GM23338 (cell line): ENCODE measurements around the gene TNS3. TPM values are rescaled to one million over a fixed set of nuclear protein-coding genes. Genes with fewer than 3 reads are reported as not detected.

Experiments used
- ATAC-seq: fragments of 200-7000 bp; cut with Tn5 transposase; 3 replicates; pipeline ENCODE4 v1.9.1; 2020
- DNase-seq: peaks from one replicate; pipeline ENCODE4 v3.0.0-alpha.2; 2015; ENCODE audit warnings: low spot score
- H2AFZ ChIP-seq: fragments of 200-600 bp; sonication (generic); 2 replicates; pipeline ENCODE4 v1.8.0; 2016; ENCODE audit warnings: antibody characterized with exemption, mild to moderate bottlenecking, moderate library complexity
- H3F3A ChIP-seq: fragments of 200-600 bp; sonication (generic); replicated peaks from 2 replicates; pipeline ENCODE4 v1.8.0; 2017; ENCODE audit warnings: antibody characterized with exemption, mixed run types, low read depth
- H3K27ac ChIP-seq: fragments of 200-600 bp; sonication (generic); 2 replicates; pipeline ENCODE4 v1.6.1; 2016; ENCODE audit warnings: low read depth
- H3K27me3 ChIP-seq: fragments of 200-600 bp; sonication (generic); 2 replicates; pipeline ENCODE4 v1.8.0; 2016; ENCODE audit warnings: mild to moderate bottlenecking, mixed run types, moderate library complexity; ENCODE audit not compliant: insufficient read depth
- H3K36me3 ChIP-seq: fragments of 200-600 bp; sonication (generic); 2 replicates; pipeline ENCODE4 v1.8.0; 2016; ENCODE audit warnings: mild to moderate bottlenecking; ENCODE audit not compliant: insufficient read depth
- H3K4me1 ChIP-seq: fragments of 200-600 bp; sonication (generic); 2 replicates; pipeline ENCODE4 v1.8.0; 2016; ENCODE audit warnings: mild to moderate bottlenecking, moderate library complexity; ENCODE audit not compliant: insufficient read depth
- H3K4me2 ChIP-seq: fragments of 200-600 bp; sonication (generic); 2 replicates; pipeline ENCODE4 v1.7.1; 2017; ENCODE audit warnings: mixed run types
- H3K4me3 ChIP-seq: fragments of 200-600 bp; sonication (generic); 2 replicates; pipeline ENCODE4 v1.6.1; 2016; ENCODE audit warnings: mixed run types
- H3K79me2 ChIP-seq: fragments of 200-600 bp; sonication (generic); replicated peaks from 2 replicates; pipeline ENCODE4 v1.8.0; 2017; ENCODE audit warnings: mild to moderate bottlenecking; ENCODE audit not compliant: insufficient read depth
- H3K9me2 ChIP-seq: fragments of 200-600 bp; sonication (generic); 2 replicates; pipeline ENCODE4 v1.8.0; 2017; ENCODE audit not compliant: insufficient read depth
- H4K20me1 ChIP-seq: fragments of 200-600 bp; sonication (generic); replicated peaks from 2 replicates; pipeline ENCODE4 v1.8.0; 2017; ENCODE audit warnings: mild to moderate bottlenecking; ENCODE audit not compliant: insufficient read depth
- H3K27ac Mint-ChIP-seq: 2 replicates; pipeline ENCODE4 v1.8.0; 2020; ENCODE audit warnings: inconsistent platforms, mild to moderate bottlenecking, moderate library complexity, mixed read lengths
- H3K27me3 Mint-ChIP-seq: 3 replicates; pipeline ENCODE4 v1.8.0; 2022; ENCODE audit warnings: low read depth, mild to moderate bottlenecking, moderate library complexity, mixed read lengths, inconsistent platforms; ENCODE audit not compliant: insufficient read depth, poor library complexity
- H3K36me3 Mint-ChIP-seq: 3 replicates; pipeline ENCODE4 v1.8.0; 2021; ENCODE audit warnings: low read depth, mild to moderate bottlenecking, inconsistent platforms, moderate library complexity, mixed read lengths
- H3K4me1 Mint-ChIP-seq: 3 replicates; pipeline ENCODE4 v1.8.0; 2020; ENCODE audit warnings: mild to moderate bottlenecking, inconsistent platforms, mixed read lengths
- H3K4me3 Mint-ChIP-seq: 3 replicates; pipeline ENCODE4 v1.8.0; 2021; ENCODE audit warnings: moderate library complexity, mild to moderate bottlenecking, inconsistent platforms, mixed read lengths
- H3K9me3 Mint-ChIP-seq: 3 replicates; pipeline ENCODE4 v1.8.0; 2020; ENCODE audit warnings: moderate library complexity, mild to moderate bottlenecking, inconsistent platforms, mixed read lengths
- CREB1 ChIP-seq: fragments of 250-450 bp; sonication (Bioruptor Pico); IDR thresholded peaks from 2 replicates; pipeline ENCODE4 v1.5.0; 2020; ENCODE audit warnings: low read depth, mild to moderate bottlenecking, moderate library complexity
- CTCF ChIP-seq, 2 experiments: fragments of 200-600 bp in 1 of 2; sonication (generic) in 1 of 2; conservative IDR thresholded peaks; 2 replicates each; pipeline versions ENCODE4 v1.5.1 to v1.6.1; 2016 to 2017; ENCODE audit warnings: antibody characterized with exemption in 2 of 2, low read depth in 2 of 2, mild to moderate bottlenecking in 2 of 2, moderate library complexity in 1 of 2
- ETS1 ChIP-seq: IDR thresholded peaks from 2 replicates; pipeline ENCODE4 v1.6.1; 2016; ENCODE audit warnings: antibody characterized with exemption
- EZH2 ChIP-seq: fragments of 200-600 bp; sonication (generic); IDR thresholded peaks from one replicate; pipeline ENCODE4 v1.8.0; 2017; ENCODE audit warnings: antibody characterized with exemption, mild to moderate bottlenecking, low read depth; ENCODE audit not compliant: unreplicated experiment
- EZH2phosphoT487 ChIP-seq: fragments of 200-600 bp; sonication (generic); IDR thresholded peaks from one replicate; pipeline ENCODE4 v1.8.1; 2018; ENCODE audit warnings: antibody characterized with exemption; ENCODE audit not compliant: unreplicated experiment
- JUNB ChIP-seq: IDR thresholded peaks from one replicate; pipeline ENCODE4 v1.6.1; 2016; ENCODE audit warnings: antibody characterized with exemption; ENCODE audit not compliant: unreplicated experiment
- NANOG ChIP-seq: IDR thresholded peaks from 2 replicates; pipeline ENCODE4 v1.6.1; 2016; ENCODE audit warnings: antibody characterized with exemption, borderline replicate concordance
- POLR2AphosphoS5 ChIP-seq: IDR thresholded peaks from 2 replicates; pipeline ENCODE4 v1.6.1; 2016; ENCODE audit warnings: antibody characterized with exemption, low read depth
- REST ChIP-seq: IDR thresholded peaks from one replicate; pipeline ENCODE4 v1.6.1; 2018; ENCODE audit warnings: antibody characterized with exemption; ENCODE audit not compliant: unreplicated experiment
- STAT1 ChIP-seq: IDR thresholded peaks from one replicate; pipeline ENCODE4 v1.6.1; 2016; ENCODE audit warnings: antibody characterized with exemption; ENCODE audit not compliant: unreplicated experiment
- ZNF114 ChIP-seq: fragments of 250-450 bp; sonication (Bioruptor Pico); IDR thresholded peaks from 2 replicates; pipeline ENCODE4 v1.5.0; 2020; ENCODE audit warnings: mild to moderate bottlenecking, moderate library complexity
- ZNF331 ChIP-seq: fragments of 250-450 bp; sonication (Bioruptor Pico); IDR thresholded peaks from 2 replicates; pipeline ENCODE4 v1.5.0; 2020; ENCODE audit warnings: low read depth, mild to moderate bottlenecking, moderate library complexity
- ZNF462 ChIP-seq: fragments of 250-450 bp; sonication (Bioruptor Pico); IDR thresholded peaks from 2 replicates; pipeline ENCODE4 v1.5.0; 2020; ENCODE audit warnings: mild to moderate bottlenecking, moderate library complexity
- polyA plus RNA-seq: library from polyadenylated mRNA; unstranded; fragments of >200 nt; fragmentation: Nextera tagmentation; extraction: Ambion mirVana; gene quantifications from 2 replicates; pipeline ENCODE4 v1.2.1, GENCODE V29; 2016
- total RNA-seq: library from RNA; depleted of rRNA; stranded (reverse); fragments of >200 nt; shearing (Covaris generic); gene quantifications from 2 replicates; pipeline ENCODE4 v1.2.3, GENCODE V29; 2014

Gene TNS3
- total and polyA plus RNA-seq, 2 experiments from 2014 or later, result 6.2 to 28.7 TPM

- no peak overlapping the region for H3K4me3 Mint-ChIP-seq
- no peaks in the 10 kb centered on the region for H3K36me3 Mint-ChIP-seq
- no peak overlapping the region for H3K27ac ChIP-seq
- no peak for TF ChIP-seq CREB1 (CRISPR knock-in tag)
- no peak for TF ChIP-seq JUNB
- TF ChIP-seq CTCF (conservative IDR thresholded peaks at IDR 0.05; ENCODE audit: low read depth in 2 of 2), result no peak
- TF ChIP-seq ETS1, result no peak
- TF ChIP-seq STAT1, result no peak
- no peak for TF ChIP-seq POLR2AphosphoS5
- TF ChIP-seq ZNF462 (CRISPR knock-in tag), result no peak
- no peak for TF ChIP-seq EZH2
- no peak for TF ChIP-seq NANOG
- TF ChIP-seq EZH2phosphoT487, result no peak
- no peak for TF ChIP-seq REST
- no peak for TF ChIP-seq ZNF331 (CRISPR knock-in tag)
- no peak for TF ChIP-seq ZNF114
- no peaks in the 10 kb centered on the region for H3K9me3 Mint-ChIP-seq
- H3K9me2 ChIP-seq, result no peaks in the 10 kb centered on the region
- H3F3A ChIP-seq, result 0 out of 2 replicates have a peak, but pooled peaks cover 3% of the 10 kb centered on the region
- peaks cover 5% of the 10 kb centered on the region for H3K27me3 Mint-ChIP-seq
- H3K4me3 ChIP-seq, result no peak overlapping the region
- DNase-seq (no peak), ATAC-seq (no peak)
- no peak overlapping the region for H3K4me2 ChIP-seq
- H3K36me3 ChIP-seq, result no peaks in the 10 kb centered on the region
- H3K79me2 ChIP-seq, result no peaks in the 10 kb centered on the region
- no peak overlapping the region for H3K27ac Mint-ChIP-seq
- H3K4me1 ChIP-seq, result peaks cover 18% of the 10 kb centered on the region
- no peaks in the 10 kb centered on the region for H3K27me3 ChIP-seq
- no peaks in the 10 kb centered on the region; the same call in 1 of the 2 replicates for H4K20me1 ChIP-seq
- H3K4me1 Mint-ChIP-seq, result peaks cover 40% of the 10 kb centered on the region
- H2AFZ ChIP-seq, result no peak overlapping the region
Observed at GRCh38 chr7:47375121-47375938, 206.6 kb downstream of the TNS3 start.
